Mucosa of descending colon (tissue), 3 donors: ENCODE data around the gene PFAS. TPM values are rescaled to one million over a fixed set of nuclear protein-coding genes. Genes with fewer than 3 reads are reported as not detected.

Experiments
- ATAC-seq: fragments of 200-7000 bp; cut with Tn5 transposase; one replicate; pipeline ENCODE4 v1.9.1; 2020; ENCODE audit warnings: mild to moderate bottlenecking, moderate library complexity
- DNase-seq, 3 donors: peaks; one replicate each; pipeline ENCODE4 v3.0.0-alpha.2; 2020
- H3K36me3 ChIP-seq: fragments of 200-600 bp; one replicate; pipeline ENCODE4 v1.8.0; 2021; ENCODE audit warnings: low read depth, mild to moderate bottlenecking
- H3K4me1 ChIP-seq: fragments of 200-600 bp; one replicate; pipeline ENCODE4 v1.8.0; 2021; ENCODE audit warnings: low read depth, mild to moderate bottlenecking
- H3K4me3 ChIP-seq: fragments of 200-600 bp; one replicate; pipeline ENCODE4 v1.8.0; 2021; ENCODE audit warnings: mild to moderate bottlenecking
- H3K9me3 ChIP-seq: fragments of 200-600 bp; one replicate; pipeline ENCODE4 v1.8.0; 2021; ENCODE audit warnings: mild to moderate bottlenecking
- intact Hi-C, 2 donors: fragments of 100-400 bp; cut with DNase I in 1 of 2; cut with micrococcal nuclease in 1 of 2; formaldehyde crosslinking; loops; one replicate each; pipeline versions ENCODE4 v1.11.0 to v1.11.1; 2022; cut with DNase I, micrococcal nuclease
- total RNA-seq, 3 donors: library from RNA; stranded (reverse); fragmentation: NEBNext Ultra II Directional in 2 of 3; extraction: Animal tissue kit (Norgen Biotek cat#: 25700) in 2 of 3; gene quantifications; one replicate each; pipeline versions ENCODE4 v1.2.1 to v1.2.4, GENCODE V29; 2021 to 2023
- TF ChIP-seq, protein P1 (sequence below): fragments of 200-600 bp; IDR thresholded peaks from one replicate; pipeline ENCODE4 v1.8.0; 2022; ENCODE audit warnings: antibody characterized with exemption, mild to moderate bottlenecking
- donor health status: DM: no; HTN: no; CAD: no; lungs with moderate emphysema.
- donor health status: DM: no; HTN: no; CAD: no.
- donor health status: DM: no; HTN: yes; CAD: no.

Gene PFAS
- total RNA-seq, 3 donors from 2014 or later, result 18.7 to 31.7 (median 30.1) TPM

DNA sequence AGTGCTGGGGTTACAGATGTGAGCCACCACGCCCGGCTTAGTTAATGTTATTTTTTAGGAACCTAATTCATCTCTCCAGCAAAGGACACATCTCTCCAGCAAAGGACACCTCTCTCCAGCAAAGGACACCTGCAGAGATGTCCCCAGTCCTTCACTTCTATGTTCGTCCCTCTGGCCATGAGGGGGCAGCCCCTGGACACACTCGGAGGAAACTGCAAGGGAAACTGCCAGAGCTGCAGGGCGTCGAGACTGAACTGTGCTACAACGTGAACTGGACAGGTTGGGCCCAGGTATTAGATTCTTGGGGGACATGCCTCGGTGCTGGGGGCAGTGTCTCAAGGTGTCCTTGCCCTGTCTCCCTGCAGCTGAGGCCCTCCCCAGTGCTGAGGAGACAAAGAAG lies 4.7 kb downstream of the PFAS start:
- Histone ChIP-seq H3K9me3 (no peaks in the 10 kb centered on the region), H3K4me3 (no peak overlapping the region), H3K4me1 (peaks cover 5% of the 10 kb centered on the region), H3K36me3 (no peaks in the 10 kb centered on the region)
- intact Hi-C loops, result no loop called here
- DNase-seq (peak in 2 of 3 donors; percentile 42 to 53), ATAC-seq (peak; percentile 56)
- TF ChIP-seq, protein P1, sequence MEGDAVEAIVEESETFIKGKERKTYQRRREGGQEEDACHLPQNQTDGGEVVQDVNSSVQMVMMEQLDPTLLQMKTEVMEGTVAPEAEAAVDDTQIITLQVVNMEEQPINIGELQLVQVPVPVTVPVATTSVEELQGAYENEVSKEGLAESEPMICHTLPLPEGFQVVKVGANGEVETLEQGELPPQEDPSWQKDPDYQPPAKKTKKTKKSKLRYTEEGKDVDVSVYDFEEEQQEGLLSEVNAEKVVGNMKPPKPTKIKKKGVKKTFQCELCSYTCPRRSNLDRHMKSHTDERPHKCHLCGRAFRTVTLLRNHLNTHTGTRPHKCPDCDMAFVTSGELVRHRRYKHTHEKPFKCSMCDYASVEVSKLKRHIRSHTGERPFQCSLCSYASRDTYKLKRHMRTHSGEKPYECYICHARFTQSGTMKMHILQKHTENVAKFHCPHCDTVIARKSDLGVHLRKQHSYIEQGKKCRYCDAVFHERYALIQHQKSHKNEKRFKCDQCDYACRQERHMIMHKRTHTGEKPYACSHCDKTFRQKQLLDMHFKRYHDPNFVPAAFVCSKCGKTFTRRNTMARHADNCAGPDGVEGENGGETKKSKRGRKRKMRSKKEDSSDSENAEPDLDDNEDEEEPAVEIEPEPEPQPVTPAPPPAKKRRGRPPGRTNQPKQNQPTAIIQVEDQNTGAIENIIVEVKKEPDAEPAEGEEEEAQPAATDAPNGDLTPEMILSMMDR, result no peak

DNA sequence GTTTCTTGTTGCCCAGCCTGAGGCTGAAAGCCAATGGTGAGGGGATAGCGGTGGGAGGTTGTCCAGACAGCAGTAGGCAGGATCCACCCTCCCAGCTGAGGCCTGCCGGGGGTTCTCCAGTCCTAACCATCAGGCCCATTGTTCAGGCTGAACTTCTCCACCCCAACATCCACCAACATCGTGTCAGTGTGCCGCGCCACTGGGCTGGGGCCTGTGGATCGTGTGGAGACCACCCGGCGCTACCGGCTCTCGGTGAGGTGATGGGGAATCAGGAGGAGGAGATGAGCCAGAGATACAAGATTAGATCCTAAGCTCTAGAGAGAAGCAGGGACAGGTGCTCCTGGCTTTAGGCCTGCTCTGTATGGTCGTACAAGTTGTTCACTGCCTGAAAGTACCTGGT lies 5.8 kb downstream of the PFAS start:
- ATAC-seq (no peak), DNase-seq (no peak)
- no peaks in the 10 kb centered on the region for H3K4me1 ChIP-seq
- intact Hi-C loops, result no loop called here
- no peaks in the 10 kb centered on the region for H3K9me3 ChIP-seq
- H3K4me3 ChIP-seq, result no peak overlapping the region
- TF ChIP-seq, protein P1, result no peak
- H3K36me3 ChIP-seq, result no peaks in the 10 kb centered on the region

DNA sequence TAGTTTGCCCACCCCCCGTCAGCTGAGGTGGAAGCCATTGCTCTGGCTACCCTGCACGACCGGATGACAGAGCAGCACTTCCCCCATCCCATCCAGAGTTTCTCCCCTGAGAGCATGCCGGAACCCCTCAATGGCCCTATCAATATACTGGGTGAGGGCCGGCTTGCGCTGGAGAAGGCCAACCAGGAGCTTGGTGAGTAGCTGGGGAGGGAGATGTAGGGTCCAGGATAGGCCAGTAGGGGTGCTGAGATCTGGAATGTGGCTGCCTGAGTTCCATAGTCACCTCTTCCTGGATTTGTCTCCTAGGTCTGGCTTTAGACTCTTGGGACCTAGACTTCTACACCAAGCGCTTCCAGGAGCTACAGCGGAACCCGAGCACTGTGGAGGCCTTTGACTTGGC lies 6.4 kb downstream of the PFAS start:
- Histone ChIP-seq H3K36me3 (no peaks in the 10 kb centered on the region), H3K4me3 (no peak overlapping the region), H3K9me3 (no peaks in the 10 kb centered on the region), H3K4me1 (no peaks in the 10 kb centered on the region)
- DNase-seq (no peak), ATAC-seq (no peak)
- intact Hi-C loops, result no loop called here
- TF ChIP-seq, protein P1, result no peak

DNA sequence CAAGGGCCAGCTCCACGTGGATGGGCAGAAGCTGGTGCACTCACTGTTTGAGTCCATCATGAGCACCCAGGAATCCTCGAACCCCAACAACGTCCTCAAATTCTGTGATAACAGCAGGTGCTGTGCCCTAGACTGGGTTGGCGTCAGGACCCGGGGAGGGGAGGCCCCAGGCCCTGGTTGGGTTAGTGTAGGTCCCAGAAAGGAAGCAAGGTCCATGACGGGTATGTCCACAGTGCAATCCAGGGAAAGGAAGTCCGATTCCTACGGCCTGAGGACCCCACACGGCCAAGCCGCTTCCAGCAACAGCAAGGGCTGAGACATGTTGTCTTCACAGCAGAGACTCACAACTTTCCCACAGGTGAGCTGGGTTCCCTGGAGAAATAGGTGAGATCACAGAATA lies 7.2 kb downstream of the PFAS start:
- no peak overlapping the region for H3K4me3 ChIP-seq
- no peaks in the 10 kb centered on the region for H3K9me3 ChIP-seq
- ATAC-seq, result no peak
- no peaks in the 10 kb centered on the region for H3K4me1 ChIP-seq
- DNase-seq, result no peak
- intact Hi-C loops, result no loop called here
- TF ChIP-seq, protein P1, result no peak
- no peaks in the 10 kb centered on the region for H3K36me3 ChIP-seq

DNA sequence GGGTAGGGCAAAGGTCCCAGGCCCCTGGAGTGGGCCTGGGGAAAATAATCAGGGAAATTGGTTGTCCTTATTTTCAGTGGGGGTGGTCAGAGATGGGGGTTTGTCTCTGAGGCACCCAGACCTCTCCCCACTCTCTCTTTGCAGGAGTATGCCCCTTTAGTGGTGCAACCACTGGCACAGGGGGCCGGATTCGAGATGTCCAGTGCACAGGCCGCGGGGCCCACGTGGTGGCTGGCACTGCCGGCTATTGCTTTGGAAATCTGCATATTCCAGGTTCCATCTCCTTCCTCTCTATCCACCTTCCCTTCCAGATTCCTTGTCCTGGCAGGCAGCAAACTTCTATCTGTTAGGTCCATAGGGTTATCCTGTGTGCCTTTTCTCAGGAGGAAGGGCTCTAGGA lies 7.6 kb downstream of the PFAS start:
- intact Hi-C loops, result no loop called here

DNA sequence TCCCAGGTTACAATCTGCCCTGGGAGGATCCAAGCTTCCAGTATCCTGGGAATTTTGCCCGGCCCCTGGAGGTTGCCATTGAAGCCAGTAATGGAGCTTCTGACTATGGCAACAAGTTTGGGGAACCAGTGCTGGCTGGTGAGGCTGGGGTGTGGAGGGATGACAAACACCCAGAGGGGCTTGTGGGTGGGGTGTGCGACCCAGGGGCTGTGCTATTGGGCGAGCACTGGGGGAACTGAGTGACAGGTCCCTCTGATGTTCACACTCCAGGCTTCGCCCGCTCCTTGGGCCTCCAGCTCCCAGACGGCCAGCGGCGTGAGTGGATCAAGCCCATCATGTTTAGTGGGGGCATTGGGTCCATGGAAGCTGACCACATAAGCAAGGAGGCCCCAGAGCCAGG lies 8.7 kb downstream of the PFAS start:
- no peaks in the 10 kb centered on the region for H3K4me1 ChIP-seq
- intact Hi-C loops, result no loop called here
- no peaks in the 10 kb centered on the region for H3K9me3 ChIP-seq
- ATAC-seq (no peak), DNase-seq (no peak)
- H3K36me3 ChIP-seq, result no peaks in the 10 kb centered on the region
- H3K4me3 ChIP-seq, result no peak overlapping the region
- TF ChIP-seq, protein P1, result no peak

More for the DNA sequence above, 7.6 kb downstream of the PFAS start:
- Histone ChIP-seq H3K36me3 (no peaks in the 10 kb centered on the region), H3K4me1 (no peaks in the 10 kb centered on the region), H3K4me3 (no peak overlapping the region), H3K9me3 (no peaks in the 10 kb centered on the region)
- DNase-seq (no peak), ATAC-seq (no peak)
- TF ChIP-seq, protein P1, result no peak
